H1 (cell line): ENCODE results near the gene MGRN1. TPM values are rescaled to one million over a fixed set of nuclear protein-coding genes. Genes with fewer than 3 reads are reported as not detected.

Experiments used
- CTCF ChIA-PET: fragments of 300-600 bp; sonication (Branson Sonifier 250); formaldehyde crosslinking; loops from one replicate; lab custom pipeline; 2021; ENCODE audit not compliant: partially characterized antibody; lab: Charles Lee
- POLR2A ChIA-PET: fragments of 300-600 bp; sonication (Branson Sonifier 250); formaldehyde crosslinking; loops from one replicate; lab custom pipeline; 2021; ENCODE audit warnings: inconsistent platforms; ENCODE audit not compliant: partially characterized antibody; lab: Charles Lee
- DNase-seq, 2 experiments: peaks; one replicate each; pipeline versions ENCODE4 v3.0.0 to v3.0.0-alpha.2; 2010 to 2022; ENCODE audit warnings: low spot score in 2 of 2, low read depth in 1 of 2, mixed read lengths in 1 of 2
- FAIRE-seq: peaks from 2 replicates; lab custom pipeline; 2011; peaks lifted over from hg19 to GRCh38; lab: Jason Lieb, UNC
- H2AFZ ChIP-seq: 2 replicates; pipeline ENCODE4 v1.8.1; 2012; ENCODE audit warnings: low read length, inconsistent platforms
- H2AK5ac ChIP-seq: 2 replicates; pipeline ENCODE4 v1.6.1; 2013; ENCODE audit warnings: low read depth, low read length
- H2BK120ac ChIP-seq: replicated peaks from 2 replicates; pipeline ENCODE3; 2013; ENCODE audit warnings: low read depth, low read length, inconsistent platforms
- H2BK12ac ChIP-seq: 2 replicates; pipeline ENCODE4 v1.6.1; 2013; ENCODE audit warnings: low read depth, low read length
- H2BK15ac ChIP-seq: 2 replicates; pipeline ENCODE4 v1.6.1; 2013; ENCODE audit warnings: low read length
- H2BK20ac ChIP-seq: 2 replicates; pipeline ENCODE4 v1.6.1; 2013; ENCODE audit warnings: low read length
- H2BK5ac ChIP-seq: 2 replicates; pipeline ENCODE4 v1.6.1; 2013; ENCODE audit warnings: low read depth, low read length
- H3K14ac ChIP-seq: 2 replicates; pipeline ENCODE4 v1.6.1; 2013; ENCODE audit warnings: inconsistent platforms; ENCODE audit not compliant: insufficient read length
- H3K18ac ChIP-seq: 2 replicates; pipeline ENCODE4 v1.6.1; 2013; ENCODE audit warnings: low read length; ENCODE audit errors: extremely low read depth
- H3K23ac ChIP-seq: 2 replicates; pipeline ENCODE4 v1.6.1; 2013; ENCODE audit warnings: inconsistent platforms; ENCODE audit not compliant: insufficient read length
- H3K23me2 ChIP-seq: 2 replicates; pipeline ENCODE4 v1.6.1; 2013; ENCODE audit warnings: low read depth, low read length
- H3K27ac ChIP-seq: 2 replicates; pipeline ENCODE4 v1.6.1; 2011; ENCODE audit warnings: low read depth, low read length, inconsistent platforms
- H3K27me3 ChIP-seq, 4 experiments: replicated peaks in 1 of 4; 1 replicate in 1 of 4; 2 replicates in 3 of 4; pipeline versions ENCODE4 v1.6.1 to v1.8.1; 2011 to 2013; ENCODE audit warnings: low read length in 3 of 4, mild to moderate bottlenecking in 3 of 4, inconsistent platforms in 2 of 4, mixed read lengths in 2 of 4, moderate library complexity in 1 of 4; ENCODE audit not compliant: control insufficient read depth in 3 of 4, insufficient read depth in 3 of 4; ENCODE audit errors: extremely low read depth in 1 of 4
- H3K36me3 ChIP-seq, 4 experiments: 2 replicates each; pipeline versions ENCODE4 v1.6.1 to v1.8.1; 2011 to 2013; ENCODE audit warnings: mild to moderate bottlenecking in 4 of 4, low read length in 3 of 4, moderate library complexity in 2 of 4, control low read depth in 1 of 4, inconsistent platforms in 1 of 4; ENCODE audit not compliant: insufficient read depth in 4 of 4, control insufficient read depth in 2 of 4
- H3K4ac ChIP-seq: replicated peaks from 2 replicates; pipeline ENCODE3; 2013; ENCODE audit warnings: low read length, low read depth, mixed read lengths, inconsistent platforms; ENCODE audit not compliant: insufficient read length
- H3K4me1 ChIP-seq, 4 experiments: replicated peaks in 1 of 4; 1 replicate in 1 of 4; 2 replicates in 3 of 4; pipeline versions ENCODE4 v1.6.1 to v1.8.1; 2011 to 2013; ENCODE audit warnings: low read length in 3 of 4, inconsistent platforms in 2 of 4, mixed read lengths in 1 of 4; ENCODE audit not compliant: insufficient read depth in 4 of 4, control insufficient read depth in 3 of 4
- H3K4me2 ChIP-seq, 2 experiments: 2 replicates each; pipeline versions ENCODE4 v1.6.1 to v1.8.1; 2011 to 2013; ENCODE audit warnings: low read depth in 2 of 2, low read length in 2 of 2, control low read depth in 1 of 2, inconsistent platforms in 1 of 2, mild to moderate bottlenecking in 1 of 2; ENCODE audit not compliant: insufficient read depth in 1 of 2
- H3K4me3 ChIP-seq, 4 experiments: fragments of 200-600, 300-600 bp in 1 of 4; sonication (generic), shearing (Covaris generic), sonication (Bioruptor Twin) in 1 of 4; 2 replicates each; pipeline versions ENCODE4 v1.5.1 to v1.8.1; 2011 to 2016; ENCODE audit warnings: low read length in 4 of 4, low read depth in 3 of 4, control low read depth in 2 of 4, inconsistent platforms in 2 of 4, mild to moderate bottlenecking in 2 of 4, mixed read lengths in 1 of 4, moderate library complexity in 1 of 4; ENCODE audit not compliant: insufficient read depth in 2 of 4; ENCODE audit errors: extremely low read depth in 1 of 4
- H3K56ac ChIP-seq: replicated peaks from 2 replicates; pipeline ENCODE3; 2013; ENCODE audit warnings: low read depth, mild to moderate bottlenecking, mixed read lengths, low read length, inconsistent platforms; ENCODE audit not compliant: insufficient read length
- H3K79me1 ChIP-seq: 2 replicates; pipeline ENCODE4 v1.6.1; 2013; ENCODE audit warnings: low read depth, low read length, control low read depth
- H3K79me2 ChIP-seq, 2 experiments: 2 replicates each; pipeline versions ENCODE4 v1.6.1 to v1.8.1; 2012 to 2013; ENCODE audit warnings: low read length in 2 of 2, mild to moderate bottlenecking in 2 of 2, inconsistent platforms in 1 of 2; ENCODE audit not compliant: insufficient read depth in 2 of 2, control insufficient read depth in 1 of 2
- H3K9ac ChIP-seq, 4 experiments: replicated peaks in 1 of 4; 1 replicate in 1 of 4; 2 replicates in 3 of 4; pipeline versions ENCODE4 v1.6.1 to v1.8.1; 2011 to 2013; ENCODE audit warnings: low read depth in 3 of 4, low read length in 3 of 4, control low read depth in 2 of 4, mild to moderate bottlenecking in 2 of 4, moderate library complexity in 2 of 4, inconsistent platforms in 1 of 4; ENCODE audit errors: extremely low read depth in 1 of 4
- H3K9me3 ChIP-seq, 2 experiments: 2 replicates each; pipeline versions ENCODE4 v1.6.1 to v1.8.1; 2012 to 2013; ENCODE audit warnings: mild to moderate bottlenecking in 2 of 2, moderate library complexity in 2 of 2, control low read depth in 1 of 2, inconsistent platforms in 1 of 2, low read depth in 1 of 2, low read length in 1 of 2, mixed read lengths in 1 of 2; ENCODE audit not compliant: insufficient read depth in 2 of 2
- H4K20me1 ChIP-seq, 2 experiments: replicated peaks in 1 of 2; 2 replicates each; pipeline versions ENCODE3 to v1.8.1; 2011 to 2013; ENCODE audit warnings: inconsistent platforms in 2 of 2, low read length in 2 of 2, mild to moderate bottlenecking in 1 of 2; ENCODE audit not compliant: insufficient read depth in 2 of 2, control insufficient read depth in 1 of 2
- H4K5ac ChIP-seq: 2 replicates; pipeline ENCODE4 v1.6.1; 2013; ENCODE audit warnings: low read length, low read depth, mixed read lengths, inconsistent platforms; ENCODE audit not compliant: insufficient read length
- H4K8ac ChIP-seq: 2 replicates; pipeline ENCODE4 v1.8.0; 2013; ENCODE audit warnings: mild to moderate bottlenecking, moderate library complexity, low read length, inconsistent platforms; ENCODE audit not compliant: insufficient read depth; ENCODE audit errors: extremely low read depth
- H4K91ac ChIP-seq: replicated peaks from 2 replicates; pipeline ENCODE3; 2013; ENCODE audit warnings: low read length, mixed read lengths, inconsistent platforms; ENCODE audit not compliant: insufficient read length
- CEBPB ChIP-seq: IDR thresholded peaks from 2 replicates; pipeline ENCODE4 v1.6.1; 2012; ENCODE audit warnings: low read depth, low read length
- CREB1 ChIP-seq: IDR thresholded peaks from 2 replicates; pipeline ENCODE4 v1.6.1; 2012; ENCODE audit warnings: inconsistent platforms
- E2F6 ChIP-seq: IDR thresholded peaks from 2 replicates; pipeline ENCODE4 v1.6.1; 2012; ENCODE audit warnings: inconsistent platforms
- GABPA ChIP-seq: IDR thresholded peaks from 2 replicates; pipeline ENCODE4 v1.6.1; 2011; ENCODE audit warnings: mild to moderate bottlenecking, low read length, moderate library complexity, borderline replicate concordance; ENCODE audit not compliant: insufficient read depth
- HDAC2 ChIP-seq, 2 experiments: fragments of 300-600 bp in 1 of 2; sonication (generic) in 1 of 2; IDR thresholded peaks; 2 replicates each; pipeline ENCODE4 v1.6.1; 2011 to 2012; ENCODE audit warnings: low read depth in 2 of 2, low read length in 2 of 2, mild to moderate bottlenecking in 2 of 2, moderate library complexity in 2 of 2, borderline replicate concordance in 1 of 2, inconsistent platforms in 1 of 2
- RFX5 ChIP-seq: IDR thresholded peaks from 2 replicates; pipeline ENCODE4 v1.6.1; 2011; ENCODE audit warnings: low read depth, low read length, improper control_type of control experiment, borderline replicate concordance
- RNF2 ChIP-seq: fragments of 200-900, 300-1000 bp; sonication (generic); IDR thresholded peaks from 2 replicates; pipeline ENCODE4 v1.7.1; 2016; ENCODE audit warnings: borderline replicate concordance, low read depth, mild to moderate bottlenecking, antibody characterized with exemption, low read length; ENCODE audit not compliant: poor library complexity, severe bottlenecking; ENCODE audit errors: missing control alignments
- SIN3A ChIP-seq, 2 experiments: IDR thresholded peaks in 1 of 2; conservative IDR thresholded peaks in 1 of 2; 2 replicates each; pipeline ENCODE4 v1.6.1; 2011 to 2012; ENCODE audit warnings: low read length in 2 of 2, improper control_type of control experiment in 1 of 2, low read depth in 1 of 2, mild to moderate bottlenecking in 1 of 2
- SP4 ChIP-seq: IDR thresholded peaks from 2 replicates; pipeline ENCODE4 v1.6.1; 2012; ENCODE audit warnings: low read length, inconsistent platforms
- SRF ChIP-seq: IDR thresholded peaks from 2 replicates; pipeline ENCODE4 v1.6.1; 2011; ENCODE audit warnings: mild to moderate bottlenecking, low read depth, low read length, moderate library complexity
- USF2 ChIP-seq: IDR thresholded peaks from 2 replicates; pipeline ENCODE4 v1.6.1; 2011; ENCODE audit warnings: low read length, improper control_type of control experiment
- WGBS, 2 experiments: shearing (Covaris generic) in 1 of 2; methylation state at CpG; one replicate each; pipeline versions ENCODE4 v1.1.6 to v1.1.7; 2013 to 2015; ENCODE audit warnings: low lambda C conversion rate in 2 of 2, mixed read lengths in 2 of 2, inconsistent platforms in 1 of 2, low coverage in 1 of 2, missing lambda C conversion rate in 1 of 2; ENCODE audit not compliant: insufficient replicate concordance in 2 of 2, insufficient coverage in 1 of 2, insufficient read length in 1 of 2; ENCODE audit errors: extremely low coverage in 1 of 2, missing lambda C conversion rate in 1 of 2; 5-methylcytosine and 5-hydroxymethylcytosine counted together
- polyA plus RNA-seq, 7 experiments: library from polyadenylated mRNA; depleted of rRNA in 3 of 7; stranded (reverse) in 5 of 7; unstranded in 2 of 7; fragments of >200 nt in 5 of 7; fragments of 200-250 nt in 2 of 7; gene quantifications; 1 replicate in 5 of 7; 2 replicates in 1 of 7; 4 replicates in 1 of 7; pipeline versions ENCODE4 v1.2.1 to v1.2.3, GENCODE V29; 2011 to 2013; ENCODE audit warnings: missing spikeins in 2 of 7, mixed read lengths in 2 of 7
- total RNA-seq: library from RNA; stranded (reverse); fragmentation: NEBNext Ultra II Directional; extraction: Animal tissue kit (Norgen Biotek cat#: 25700); gene quantifications from 2 replicates; pipeline ENCODE4 v1.2.1, GENCODE V29; 2021

MGRN1 gene
- total and polyA plus RNA-seq, 2 of the 8 experiments (the other 6 are each of a cell fraction or from before 2014, with no cell fraction given), result 15.0 to 82.3 TPM

- TF ChIP-seq GABPA (no peak), SRF (no peak), SIN3A (conservative IDR thresholded peaks at IDR 0.05 in 1 of 2, IDR thresholded peaks at IDR 0.05 in 1 of 2; ENCODE audit: low read depth in 1 of 2, low read length in 2 of 2) (no peak), RNF2 (no peak), E2F6 (no peak), CREB1 (no peak), SP4 (no peak), USF2 (no peak), CEBPB (no peak), HDAC2 (IDR thresholded peaks at IDR 0.05; ENCODE audit: borderline replicate concordance in 1 of 2, low read depth in 2 of 2, low read length in 2 of 2) (no peak), RFX5 (no peak)
- Histone ChIP-seq H3K4me3 (no peak overlapping the region), H3K23me2 (no peaks in the 10 kb centered on the region), H3K27me3 (no peaks in the 10 kb centered on the region), H3K27ac (no peak overlapping the region), H4K91ac (no peak overlapping the region), H3K4ac (no peak overlapping the region), H3K18ac (no peak overlapping the region), H3K23ac (no peak overlapping the region), H3K56ac (no peak overlapping the region), H4K5ac (no peak overlapping the region), H2BK12ac (no peak overlapping the region), H3K79me2 (no peaks in the 10 kb centered on the region), H3K36me3 (peaks cover 0 to 26% (median 1%) of the 10 kb centered on the region in 4 experiments; a peak in 4 of 8 replicates), H2BK120ac (no peak overlapping the region), H3K4me2 (peak overlapping the region in 1 of 2 experiments; percentile 50; a peak in 1 of 4 replicates), H2BK15ac (no peak overlapping the region), H4K8ac (no peak overlapping the region), H2BK20ac (no peak overlapping the region), H2BK5ac (no peak overlapping the region), H3K79me1 (no peaks in the 10 kb centered on the region), H2AK5ac (no peak overlapping the region), H4K20me1 (peaks cover 0 to 1% of the 10 kb centered on the region in 2 experiments), H2AFZ (no peak overlapping the region), H3K4me1 (peaks cover 4 to 18% (median 9%) of the 10 kb centered on the region in 4 experiments), H3K9me3 (no peaks in the 10 kb centered on the region), H3K9ac (no peak overlapping the region), H3K14ac (no peak overlapping the region)
- ChIA-PET CTCF (interaction anchor here (0.8 to 1.6 kb wide), 7 partner anchors 9 to 241 kb away, joined by 3 to 5 read pairs (median 3); partner anchors contain the start of genes ANKS3, DNAAF8 and NUDT16L1), POLR2A (interaction anchor here (1.0 to 2.2 kb wide), 7 partner anchors 8 to 53 kb away, joined by 3 to 10 read pairs (median 4); partner anchors contain the start of genes ANKS3 and DNAAF8)
- WGBS, 2 experiments, result 97% methylated on average over 2 of the region's 2 CpGs; no CpG with 5 or more reads in 1 of the 2 experiments
- FAIRE-seq, result no peak
- DNase-seq, result no peak
These were observed 90.4 kb downstream of the MGRN1 start for GRCh38 chr16:4714996-4715395.
